Measurements from ENCODE around the gene NOSTRIN.

The NOSTRIN gene

DNA sequence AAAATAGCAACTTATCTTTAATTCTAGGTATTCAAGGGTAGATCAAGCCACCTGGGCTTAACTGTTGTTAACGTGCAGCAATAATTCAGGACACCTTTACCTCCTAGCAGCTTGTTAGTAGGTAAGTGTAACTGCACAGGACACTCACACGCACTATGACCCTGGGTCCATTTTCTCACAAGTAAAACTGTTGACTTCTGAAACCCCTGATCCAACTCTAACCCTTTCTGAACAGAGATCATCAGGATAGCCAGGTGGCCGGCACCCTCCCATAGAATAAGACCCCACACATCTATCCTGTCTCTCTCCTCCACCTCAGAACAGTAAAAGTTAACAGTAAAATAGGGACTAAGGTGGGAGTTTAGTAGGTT is 87.2 kb downstream of the NOSTRIN start:
- DNase-seq: no peak

DNA sequence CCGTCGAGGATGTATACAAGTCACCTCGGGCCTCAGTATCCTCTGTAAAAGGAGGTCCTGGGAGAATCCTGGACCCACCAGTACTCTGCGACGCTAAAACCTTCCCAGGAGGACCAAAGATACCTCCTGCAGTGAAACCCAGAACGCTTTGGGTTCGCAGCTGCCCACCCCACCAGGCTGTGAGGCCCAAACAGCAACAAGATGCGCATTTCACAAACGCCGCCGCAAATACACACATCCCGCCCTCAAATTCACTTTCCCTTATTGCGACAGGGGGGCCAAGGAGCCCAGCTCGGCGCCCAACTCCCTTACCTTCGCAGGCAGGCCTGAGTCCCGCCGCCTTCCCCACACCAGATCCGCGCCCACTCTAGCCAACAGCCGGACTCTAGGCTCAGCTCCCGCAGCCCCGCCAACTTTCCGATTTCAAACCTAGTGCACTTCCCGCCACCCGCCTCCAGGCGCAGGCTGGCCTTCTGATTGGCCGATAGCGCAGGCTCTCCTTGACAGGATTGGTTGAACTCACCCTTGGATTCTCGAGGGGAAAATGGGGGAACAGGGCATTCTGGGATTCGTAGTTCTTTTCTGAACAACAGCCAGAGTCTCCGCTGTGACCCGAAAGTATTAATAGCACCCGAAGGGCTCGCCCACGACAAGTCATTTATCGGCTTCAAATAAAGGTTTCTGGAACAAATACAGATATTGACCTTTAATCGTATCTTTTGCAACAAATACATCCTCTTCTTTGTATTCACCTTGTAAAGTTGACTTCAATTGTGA is 87.8 kb downstream of the NOSTRIN start, which contains the start of gene SPC25:
SPC25 (minus strand) TSS at position 425 of the 777 bp plus-strand sequence. CDS start 911 bp downstream, outside the sequence.
- peak; percentile 97 for DNase-seq

- no peak for DNase-seq
Observed at GRCh38 chr2:168892327-168892726, 89.9 kb downstream of the NOSTRIN start.

DNA sequence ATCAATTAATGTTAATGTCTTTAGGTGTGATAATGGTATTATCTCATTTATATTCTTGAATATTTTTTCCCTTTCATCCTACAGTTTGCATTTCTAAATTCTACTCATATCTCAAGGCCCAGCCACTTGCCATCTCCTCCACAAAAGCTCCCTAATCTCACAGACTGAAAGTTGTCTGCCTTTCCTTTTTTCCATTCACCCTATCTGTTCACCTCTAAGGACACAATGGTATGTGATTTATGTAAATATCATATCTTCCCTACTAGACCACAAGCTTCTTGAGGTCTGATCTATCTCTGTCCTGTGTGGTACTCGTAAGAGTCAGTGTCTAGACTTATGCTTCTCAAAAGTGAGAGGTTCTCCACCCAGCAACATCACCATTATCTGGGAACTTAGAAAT is 91.7 kb downstream of the NOSTRIN start:
- no peak for DNase-seq

- DNase-seq: no peak
Observed at GRCh38 chr2:168894720-168895119, 92.3 kb downstream of the NOSTRIN start.

GRCh38 chr2:168895771-168896170 is 93.3 kb downstream of the NOSTRIN start:
- no peak for DNase-seq

DNA sequence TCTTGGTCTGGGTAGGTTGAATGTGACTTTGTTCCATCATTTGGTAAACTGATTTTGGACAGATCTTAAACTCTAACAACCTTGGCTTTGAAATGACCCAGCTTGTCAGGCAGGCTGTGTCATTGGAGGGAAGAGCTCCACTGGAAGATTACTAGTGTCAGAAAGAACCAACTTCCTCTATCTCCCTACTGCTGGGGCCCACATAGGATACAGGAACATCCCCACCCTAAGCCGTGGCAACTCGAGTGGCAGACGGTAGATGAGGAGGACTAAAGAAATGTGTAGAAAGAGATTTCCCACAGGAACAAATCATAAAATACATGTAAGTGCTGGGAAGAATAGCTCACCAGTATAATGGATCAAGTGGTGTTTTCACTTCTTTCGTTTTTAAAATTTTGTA is 94.3 kb downstream of the NOSTRIN start:
- DNase-seq: no peak

DNA sequence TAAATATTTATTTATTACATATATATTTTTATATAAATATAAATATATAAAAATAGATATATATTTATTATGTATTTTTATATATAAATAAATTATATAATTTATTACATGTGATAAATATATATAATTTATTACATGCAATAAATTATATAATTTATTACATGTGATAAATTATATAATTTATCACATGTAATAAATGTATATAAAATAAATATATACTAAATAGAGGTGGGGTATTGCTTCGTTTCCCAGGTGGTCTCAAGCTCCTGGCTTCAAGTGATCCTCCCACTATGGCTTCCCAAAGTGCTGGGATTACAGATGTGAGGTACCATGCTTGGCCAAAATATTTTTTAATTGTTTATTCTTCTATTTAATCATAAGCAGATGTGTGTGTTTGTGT is 95.0 kb downstream of the NOSTRIN start:
- DNase-seq: no peak

- DNase-seq: no peak
Observed at GRCh38 chr2:168901003-168901402, 98.6 kb downstream of the NOSTRIN start, which contains the start of gene G6PC2. Gene G6PC2 (plus strand): TSS chr2:168901291. CDS start chr2:168901332, 41 bp downstream.

DNA sequence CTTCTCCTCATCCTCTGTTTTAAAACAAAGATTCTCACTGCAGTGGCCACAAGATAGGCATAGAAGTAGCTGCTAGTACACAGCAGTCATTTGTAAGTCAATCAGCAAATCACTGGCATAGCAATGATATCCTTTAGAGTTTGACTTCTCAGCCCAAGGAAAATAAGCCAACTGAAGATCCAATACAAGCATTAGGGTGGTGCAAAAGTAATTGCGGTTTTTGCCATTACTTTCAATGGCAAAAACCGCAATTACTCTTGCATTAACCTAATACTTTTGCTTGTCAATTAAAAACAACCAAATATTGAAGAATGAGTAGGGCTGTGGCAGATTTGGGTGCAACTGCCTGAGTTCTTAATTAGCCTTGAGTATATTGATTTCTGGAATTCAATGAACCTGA is 101.5 kb downstream of the NOSTRIN start:
- DNase-seq: no peak

GRCh38 chr2:168904358-168904757 is 101.9 kb downstream of the NOSTRIN start:
- no peak for DNase-seq

DNA sequence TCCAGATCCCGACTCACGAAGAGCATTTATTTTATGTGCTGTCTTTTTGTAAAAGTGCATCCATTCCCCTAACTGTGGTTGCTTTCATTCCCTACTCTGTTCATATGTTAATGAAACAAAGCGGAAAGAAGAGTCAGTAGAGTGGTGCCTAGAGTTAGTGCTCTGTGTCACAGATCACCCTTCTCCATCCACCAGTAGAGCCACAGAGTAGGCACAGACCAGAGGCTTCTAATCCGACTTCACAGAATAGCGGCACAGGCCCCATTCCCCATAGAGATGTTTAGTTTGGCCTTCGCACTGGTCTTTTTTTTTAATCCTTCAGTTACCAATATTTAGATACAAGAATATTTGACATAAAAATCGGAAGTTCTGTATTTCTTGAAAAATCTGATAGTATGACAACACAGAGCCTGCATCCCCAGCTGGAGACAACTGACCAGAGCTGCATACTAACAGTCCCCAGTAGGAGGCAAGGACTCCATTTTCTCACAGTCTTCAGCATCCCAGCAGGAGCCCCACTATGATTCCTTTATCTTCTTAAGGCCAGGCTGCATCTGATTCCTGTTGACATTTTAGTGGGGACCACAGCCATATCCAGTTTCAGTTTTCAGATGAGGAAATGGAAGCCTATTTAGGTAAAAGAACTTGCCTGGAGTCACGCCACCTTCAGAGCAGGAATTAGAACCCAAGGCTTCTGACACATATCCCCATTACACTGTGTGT is 105.7 kb downstream of the NOSTRIN start:
- no peak for DNase-seq

GRCh38 chr2:168910330-168910729 is 107.9 kb downstream of the NOSTRIN start:
- DNase-seq: no peak

DNA sequence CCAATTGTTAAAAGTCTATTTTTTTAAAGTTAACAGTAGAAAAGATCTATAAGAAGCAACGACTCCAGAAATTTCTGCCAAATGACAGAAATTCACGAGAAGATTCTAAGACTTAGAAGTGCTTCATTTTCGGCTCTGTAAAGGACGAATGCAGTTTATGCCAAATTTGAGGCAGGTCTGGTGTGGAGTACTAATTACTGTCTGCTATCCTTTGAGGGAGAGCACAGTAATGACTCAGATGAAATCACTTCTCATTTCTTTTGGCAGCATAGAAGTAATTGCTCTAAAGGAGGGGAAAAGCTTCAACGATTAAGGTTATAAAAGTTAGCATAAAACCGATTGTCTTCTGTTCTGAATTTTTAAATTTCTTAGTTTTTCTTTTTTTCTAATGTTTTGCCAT is 110.0 kb downstream of the NOSTRIN start:
- no peak for DNase-seq

DNA sequence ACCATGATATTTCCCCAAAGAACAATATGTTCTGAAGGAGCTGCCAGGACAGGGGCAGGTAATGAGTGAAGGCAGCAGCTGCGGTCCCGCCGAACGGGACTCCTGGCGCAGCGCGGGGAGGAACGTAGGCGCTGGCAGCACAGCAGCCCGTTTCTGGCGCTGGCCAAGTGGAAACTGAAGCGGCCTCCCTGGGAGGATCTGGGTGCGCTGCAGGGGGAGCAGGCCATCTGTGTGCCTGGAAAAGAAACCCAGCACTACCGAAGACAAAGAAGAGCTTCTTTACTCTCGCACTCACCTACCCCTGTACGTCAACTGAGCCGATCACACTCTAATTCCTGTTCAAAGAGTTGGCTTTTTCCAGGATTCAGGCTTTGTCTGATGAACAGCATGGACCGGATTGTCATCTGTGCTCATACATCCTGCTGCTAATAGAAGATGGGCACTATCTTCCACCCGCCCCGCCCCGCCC is 110.5 kb downstream of the NOSTRIN start:
- peak; percentile 76 for DNase-seq

DNA sequence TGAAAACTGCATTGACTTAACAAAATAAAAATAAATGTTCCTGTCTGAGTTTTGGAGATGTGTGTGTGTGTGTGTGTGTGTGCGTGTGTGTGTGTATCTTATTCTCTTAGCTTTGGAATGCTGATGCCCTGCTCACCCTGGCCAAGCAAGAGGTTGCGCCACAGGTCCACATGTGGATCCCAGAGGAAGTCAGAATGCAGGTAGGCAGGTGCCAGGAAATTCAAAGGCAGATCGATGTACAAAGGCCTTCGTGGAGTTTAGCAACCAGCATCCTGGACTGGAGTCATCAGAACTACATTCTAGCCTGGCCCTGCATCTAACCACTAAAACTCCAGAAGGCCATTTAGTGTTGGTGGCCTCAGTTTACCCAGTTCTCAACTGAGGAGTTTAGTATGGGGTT is 111.1 kb downstream of the NOSTRIN start:
- DNase-seq: no peak
